OCI-LY1 (cell line): ENCODE results near the gene GOLGA6C.
"Not testable (repeated sequence)": the region's sequence is repeated elsewhere in the genome, so short reads cannot be mapped to it uniquely, and the experiment has no call there.

Source experiments
- H2AFZ ChIP-seq: fragments of 200-600 bp; sonication (generic), shearing (Covaris generic); 2 replicates; pipeline ENCODE4 v1.6.0; 2014; ENCODE audit warnings: antibody characterized with exemption, mild to moderate bottlenecking, low read length
- H3F3A ChIP-seq: fragments of 200-600 bp; sonication (generic), shearing (Covaris generic); 2 replicates; pipeline ENCODE4 v1.6.0; 2014; ENCODE audit warnings: mild to moderate bottlenecking, antibody characterized with exemption, low read length, moderate library complexity; ENCODE audit not compliant: insufficient read depth
- H3K27ac ChIP-seq: fragments of 200-600 bp; sonication (generic); 2 replicates; pipeline ENCODE4 v1.5.1; 2014; ENCODE audit warnings: low read length, mixed run types, mild to moderate bottlenecking, low read depth; ENCODE audit not compliant: poor library complexity, severe bottlenecking
- H3K27me3 ChIP-seq: fragments of 200-600 bp; sonication (generic); 2 replicates; pipeline ENCODE4 v1.6.0; 2014; ENCODE audit warnings: antibody characterized with exemption, mild to moderate bottlenecking, low read length, moderate library complexity; ENCODE audit not compliant: insufficient read depth
- H3K36me3 ChIP-seq: fragments of 200-600 bp; sonication (generic); 2 replicates; pipeline ENCODE4 v1.6.1; 2014; ENCODE audit warnings: mild to moderate bottlenecking, antibody characterized with exemption, low read length, moderate library complexity, mixed read lengths; ENCODE audit not compliant: insufficient read depth
- H3K4me1 ChIP-seq: fragments of 200-600 bp; sonication (generic); 2 replicates; pipeline ENCODE4 v1.5.1; 2014; ENCODE audit warnings: mild to moderate bottlenecking, low read length, moderate library complexity; ENCODE audit not compliant: insufficient read depth, severe bottlenecking
- H3K4me2 ChIP-seq: fragments of 200-600 bp; sonication (generic), shearing (Covaris generic); 2 replicates; pipeline ENCODE4 v1.6.1; 2014; ENCODE audit warnings: low read length
- H3K4me3 ChIP-seq: fragments of 200-600 bp; sonication (generic); 2 replicates; pipeline ENCODE4 v1.5.1; 2014; ENCODE audit warnings: low read length, low read depth, mild to moderate bottlenecking, mixed read lengths; ENCODE audit not compliant: poor library complexity, severe bottlenecking
- H3K79me2 ChIP-seq: fragments of 200-600 bp; shearing (Covaris generic); 2 replicates; pipeline ENCODE4 v1.6.1; 2016; ENCODE audit warnings: mixed run types, low read length, mixed read lengths; ENCODE audit not compliant: insufficient read depth
- H3K9ac ChIP-seq: fragments of 200-600 bp; sonication (generic), shearing (Covaris generic); 2 replicates; pipeline ENCODE4 v1.6.1; 2014; ENCODE audit warnings: mild to moderate bottlenecking, low read length, mixed read lengths
- H3K9me2 ChIP-seq: fragments of 200-600 bp; sonication (generic), shearing (Covaris generic); 2 replicates; pipeline ENCODE4 v1.6.1; 2014; ENCODE audit warnings: low read depth, mild to moderate bottlenecking, low read length, mixed read lengths
- H3K9me3 ChIP-seq: fragments of 200-600 bp; shearing (Covaris generic); 2 replicates; pipeline ENCODE4 v1.6.1; 2014; ENCODE audit warnings: low read length, mixed read lengths
- H4K20me1 ChIP-seq: fragments of 200-600 bp; sonication (generic), shearing (Covaris generic); 2 replicates; pipeline ENCODE4 v1.6.0; 2016; ENCODE audit warnings: mild to moderate bottlenecking, low read length; ENCODE audit not compliant: insufficient read depth
- CTCF ChIP-seq: fragments of 200-600 bp; sonication (generic), shearing (Covaris generic); IDR thresholded peaks from 2 replicates; pipeline ENCODE4 v1.5.1; 2017; ENCODE audit warnings: mild to moderate bottlenecking, antibody characterized with exemption, low read length, moderate library complexity, mixed read lengths
- EZH2 ChIP-seq: fragments of 200-600 bp; sonication (generic), shearing (Covaris generic); IDR thresholded peaks from 2 replicates; pipeline ENCODE4 v1.8.0; 2017; ENCODE audit warnings: borderline replicate concordance, mixed run types, mild to moderate bottlenecking, antibody characterized with exemption, low read length, moderate library complexity, mixed read lengths

The GOLGA6C gene

GRCh38 chr15:75249726-75250125 is 8.4 kb upstream of the GOLGA6C start:
- H2AFZ ChIP-seq, result no peak overlapping the region
- no peaks in the 10 kb centered on the region for H3K79me2 ChIP-seq
- no peaks in the 10 kb centered on the region for H3K27me3 ChIP-seq

GRCh38 chr15:75251343-75251742 is 6.8 kb upstream of the GOLGA6C start:
- H3K27ac ChIP-seq, H3K79me2 ChIP-seq, H3K27me3 ChIP-seq, H3K4me1 ChIP-seq, H3K4me3 ChIP-seq, H3K4me2 ChIP-seq, H3K36me3 ChIP-seq, H3K9ac ChIP-seq, H3K9me3 ChIP-seq, H3F3A ChIP-seq, H3K9me2 ChIP-seq, H2AFZ ChIP-seq, H4K20me1 ChIP-seq: not testable (repeated sequence)

More at GRCh38 chr15:75249726-75250125, 8.4 kb upstream of the GOLGA6C start:
- Histone ChIP-seq H3K9me2 (no peaks in the 10 kb centered on the region), H4K20me1 (no peaks in the 10 kb centered on the region), H3K9ac (no peak overlapping the region), H3K27ac (no peak overlapping the region), H3K9me3 (no peaks in the 10 kb centered on the region), H3K36me3 (no peaks in the 10 kb centered on the region), H3K4me1 (no peaks in the 10 kb centered on the region), H3K4me3 (no peak overlapping the region), H3F3A (no peaks in the 10 kb centered on the region), H3K4me2 (no peak overlapping the region)
- TF ChIP-seq CTCF (no peak), EZH2 (no peak)

GRCh38 chr15:75252285-75252684 is 5.8 kb upstream of the GOLGA6C start:
- not testable (repeated sequence) for H3K36me3 ChIP-seq, H3K79me2 ChIP-seq, H3K9ac ChIP-seq, H3K27me3 ChIP-seq, H3K9me3 ChIP-seq, H4K20me1 ChIP-seq, H3K4me1 ChIP-seq, H3K4me2 ChIP-seq, H3K27ac ChIP-seq, H3K4me3 ChIP-seq, H3K9me2 ChIP-seq, H2AFZ ChIP-seq, H3F3A ChIP-seq

GRCh38 chr15:75258620-75259343 is 648 bp downstream of the GOLGA6C start:
- not testable (repeated sequence) for H3K27me3 ChIP-seq, H3K9ac ChIP-seq, H3K4me3 ChIP-seq, H3K27ac ChIP-seq, H3K79me2 ChIP-seq, H3K4me1 ChIP-seq, H3K9me2 ChIP-seq, H3K36me3 ChIP-seq, H3F3A ChIP-seq, H2AFZ ChIP-seq, H4K20me1 ChIP-seq, H3K4me2 ChIP-seq, H3K9me3 ChIP-seq

GRCh38 chr15:75259873-75260272 is 1.7 kb downstream of the GOLGA6C start:
- not testable (repeated sequence) for H3F3A ChIP-seq, H3K4me1 ChIP-seq, H3K9me2 ChIP-seq, H3K9ac ChIP-seq, H3K79me2 ChIP-seq, H3K36me3 ChIP-seq, H3K4me3 ChIP-seq, H3K27me3 ChIP-seq, H2AFZ ChIP-seq, H3K9me3 ChIP-seq, H4K20me1 ChIP-seq, H3K27ac ChIP-seq, H3K4me2 ChIP-seq

- H3F3A ChIP-seq, H3K9me2 ChIP-seq, H3K79me2 ChIP-seq, H4K20me1 ChIP-seq, H3K9me3 ChIP-seq, H3K36me3 ChIP-seq, H3K9ac ChIP-seq, H3K27me3 ChIP-seq, H3K27ac ChIP-seq, H3K4me3 ChIP-seq, H3K4me1 ChIP-seq, H2AFZ ChIP-seq, H3K4me2 ChIP-seq: not testable (repeated sequence)
Measured at GRCh38 chr15:75273751-75274359, 15.7 kb downstream of the GOLGA6C start.
